Kidney (tissue), 14 donors: Measurements from ENCODE around the gene PDE6D. TPM values are rescaled to one million over a fixed set of nuclear protein-coding genes. Genes with fewer than 3 reads are reported as not detected.
A peak's percentile ranks its signal among the peaks of the same experiment; 100 is the strongest.

Experiments used
- DNase-seq, 5 donors: peaks; one replicate each; pipeline ENCODE4 v3.0.0-alpha.2; 2013 to 2020
- FAIRE-seq: peaks from 2 replicates; lab custom pipeline; 2012; peaks lifted over from hg19 to GRCh38; lab: Jason Lieb, UNC
- H3K27ac ChIP-seq, 2 donors: one replicate each; pipeline ENCODE4 v1.7.0; 2013; ENCODE audit warnings: low read depth in 2 of 2, low read length in 2 of 2, inconsistent platforms in 1 of 2
- H3K27me3 ChIP-seq: one replicate; pipeline ENCODE4 v1.7.1; 2013; ENCODE audit warnings: low read length, inconsistent platforms; ENCODE audit not compliant: control insufficient read depth, insufficient read depth
- H3K36me3 ChIP-seq, 3 donors: one replicate each; pipeline versions ENCODE4 v1.7.0 to v1.7.1; 2013; ENCODE audit warnings: low read length in 3 of 3, control low read depth in 1 of 3, inconsistent platforms in 1 of 3; ENCODE audit not compliant: insufficient read depth in 3 of 3, control insufficient read depth in 2 of 3
- H3K4me1 ChIP-seq, 3 donors: one replicate each; pipeline versions ENCODE4 v1.7.0 to v1.7.1; 2013; ENCODE audit warnings: low read length in 3 of 3, inconsistent platforms in 1 of 3, low read depth in 1 of 3; ENCODE audit not compliant: control insufficient read depth in 2 of 3, insufficient read depth in 2 of 3
- H3K4me3 ChIP-seq, 3 donors: one replicate each; pipeline versions ENCODE4 v1.7.0 to v1.8.1; 2013; ENCODE audit warnings: low read length in 3 of 3, control low read depth in 1 of 3, inconsistent platforms in 1 of 3
- H3K9ac ChIP-seq, 3 donors: one replicate each; pipeline versions ENCODE4 v1.7.0 to v1.7.1; 2013; ENCODE audit warnings: low read length in 3 of 3, control low read depth in 1 of 3, inconsistent platforms in 1 of 3
- H3K9me3 ChIP-seq, 3 donors: one replicate each; pipeline versions ENCODE4 v1.7.0 to v1.7.1; 2013; ENCODE audit warnings: low read length in 3 of 3, control low read depth in 1 of 3, inconsistent platforms in 1 of 3; ENCODE audit not compliant: control insufficient read depth in 2 of 3, insufficient read depth in 1 of 3
- CTCF ChIP-seq: IDR thresholded peaks from 3 replicates; pipeline ENCODE4 v1.5.1; 2012; ENCODE audit warnings: mild to moderate bottlenecking, moderate library complexity, borderline replicate concordance; ENCODE audit not compliant: insufficient read depth; ENCODE audit errors: extremely low read depth
- intact Hi-C: fragments of 100-400 bp; cut with DNase I; formaldehyde crosslinking; loops from one replicate; pipeline ENCODE4 v1.11.1; 2022
- polyA plus RNA-seq: library from polyadenylated mRNA; stranded (reverse); fragments of 350-450 nt; fragmentation: Illumina TruSeq; extraction: RNeasy Lipid Tissue Mini Kit (QIAGEN cat#74804); gene quantifications from one replicate; pipeline ENCODE4 v1.2.3, GENCODE V29; 2014; ENCODE audit warnings: low read depth, low replicate concordance; ENCODE audit not compliant: insufficient read depth
- total RNA-seq: library from RNA; stranded (reverse); fragmentation: NEBNext Ultra II Directional; extraction: Animal tissue kit (Norgen Biotek cat#: 25700); gene quantifications from one replicate; pipeline ENCODE4 v1.2.1, GENCODE V29; 2021
- donor health status: control.
- donor health status: control.
- donor health status: control.
- donor health status: control.
- donor health status: control.
- donor health status: DM: yes; HTN: yes; CAD: no.
- donor health status: Normal renal cell carcinoma (clear cell type).

The PDE6D gene
- total and polyA plus RNA-seq, 2 donors from 2014 or later = 21.7 to 28.2 TPM

- Histone ChIP-seq H3K9me3 (no peaks in the 10 kb centered on the region), H3K27ac (no peak overlapping the region), H3K27me3 (no peaks in the 10 kb centered on the region), H3K36me3 (peaks cover 2 to 45% (median 28%) of the 10 kb centered on the region in 3 donors), H3K4me3 (no peak overlapping the region), H3K4me1 (no peaks in the 10 kb centered on the region), H3K9ac (no peak overlapping the region)
- TF ChIP-seq CTCF = no peak
- DNase-seq (no peak), FAIRE-seq (no peak)
- intact Hi-C loops = no loop called here
Observed at GRCh38 chr2:231807020-231807419, 25.9 kb upstream of the PDE6D start.

DNA sequence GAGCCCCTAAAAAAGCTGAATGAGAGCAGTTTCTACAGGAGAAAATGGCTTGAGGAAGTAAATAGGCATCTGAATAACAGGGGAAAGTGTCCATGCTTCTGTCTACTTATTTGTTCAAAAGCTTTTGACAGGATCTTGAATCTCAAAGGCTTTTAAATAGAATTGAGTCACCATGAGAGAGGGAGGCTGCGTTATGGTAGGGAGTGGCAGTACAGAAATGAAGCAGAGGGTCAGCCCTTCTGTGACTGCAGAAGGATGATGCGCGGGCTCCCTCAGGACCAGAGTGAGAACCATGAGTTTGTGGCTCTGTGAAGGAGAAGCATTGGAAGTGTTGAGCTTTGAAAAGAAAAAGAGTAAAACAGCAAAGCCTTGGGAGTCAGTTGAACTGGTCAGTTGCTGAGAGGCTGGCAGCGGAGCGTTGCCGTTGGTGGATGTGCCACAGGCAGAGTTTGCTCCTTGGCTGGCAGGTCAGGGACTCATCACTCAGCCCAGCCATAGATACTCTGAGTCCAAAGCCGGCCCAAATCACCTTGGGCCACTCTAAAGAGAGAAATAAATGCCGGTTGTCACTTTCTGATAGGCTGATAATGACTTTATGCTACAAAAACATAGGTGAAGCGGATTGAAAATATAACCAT lies 22.5 kb upstream of the PDE6D start:
- H3K4me3 ChIP-seq = no peak overlapping the region
- H3K4me1 ChIP-seq = no peaks in the 10 kb centered on the region
- intact Hi-C loops = no loop called here
- no peaks in the 10 kb centered on the region for H3K9me3 ChIP-seq
- FAIRE-seq (no peak), DNase-seq (no peak)
- no peak overlapping the region for H3K9ac ChIP-seq
- no peak overlapping the region for H3K27ac ChIP-seq
- no peaks in the 10 kb centered on the region for H3K27me3 ChIP-seq
- peaks cover 2 to 59% (median 31%) of the 10 kb centered on the region in 3 donors for H3K36me3 ChIP-seq
- TF ChIP-seq CTCF = no peak

DNA sequence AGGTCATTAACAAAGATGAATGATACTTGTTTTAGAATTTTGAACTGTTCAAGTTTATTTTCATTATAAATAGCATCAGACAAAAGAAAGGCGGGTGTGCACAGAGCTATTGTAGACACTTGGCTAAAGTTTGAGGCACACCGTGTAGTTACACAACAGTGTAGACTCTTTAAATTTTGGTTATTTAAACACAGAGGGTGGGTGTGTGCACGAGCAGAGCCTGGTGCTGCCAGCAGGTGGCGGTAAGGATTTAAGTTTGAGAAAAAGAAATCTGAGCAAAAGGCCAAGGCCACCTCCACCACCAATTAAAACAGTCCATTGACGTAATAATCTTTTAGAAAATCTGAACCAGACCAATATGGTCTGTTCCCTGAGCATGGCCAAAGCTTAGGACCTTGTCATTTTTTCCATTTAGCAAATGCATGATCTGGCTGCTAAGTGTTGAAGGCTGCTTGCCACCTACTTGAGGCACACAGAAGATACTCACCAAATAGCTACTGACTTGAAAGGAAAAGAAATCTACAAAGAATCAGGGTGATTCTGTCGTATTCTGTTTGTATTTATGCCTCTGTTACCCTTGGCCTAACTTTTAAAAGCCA lies 19.5 kb upstream of the PDE6D start:
- Histone ChIP-seq H3K27ac (no peak overlapping the region), H3K4me3 (no peak overlapping the region), H3K4me1 (peaks cover 0 to 6% (median 0%) of the 10 kb centered on the region in 3 donors), H3K9ac (no peak overlapping the region), H3K36me3 (peaks cover 0 to 56% (median 31%) of the 10 kb centered on the region in 3 donors), H3K9me3 (no peaks in the 10 kb centered on the region), H3K27me3 (no peaks in the 10 kb centered on the region)
- peak in 1 of 5 donors; percentile 6 for DNase-seq
- intact Hi-C loops = no loop called here
- no peak for FAIRE-seq
- TF ChIP-seq CTCF = peak; percentile 45
